Effector memory CD8-positive, alpha-beta T cell (primary cell): ENCODE measurements around the gene IGFALS.
"Not testable (repeated sequence)": the region's sequence is repeated elsewhere in the genome, so short reads cannot be mapped to it uniquely, and the experiment has no call there.

Source experiments
- ATAC-seq: fragments of 150-1000 bp; cut with Tn5 transposase; replicated peaks from 2 replicates; pipeline ENCODE4 v1.10.0; 2021; ENCODE audit warnings: mild to moderate bottlenecking, moderate library complexity
- DNase-seq, 3 experiments: peaks; one replicate each; pipeline ENCODE4 v3.0.0; 2021
- H3K27ac Mint-ChIP-seq, 2 donors: one replicate each; pipeline ENCODE4 v1.8.0; 2022; ENCODE audit warnings: mild to moderate bottlenecking in 2 of 2, mixed read lengths in 2 of 2, moderate library complexity in 2 of 2
- H3K27me3 Mint-ChIP-seq, 2 donors: one replicate each; pipeline ENCODE4 v1.8.0; 2022; ENCODE audit warnings: mixed read lengths in 2 of 2
- H3K36me3 Mint-ChIP-seq: one replicate; pipeline ENCODE4 v1.8.0; 2022; ENCODE audit warnings: mild to moderate bottlenecking, moderate library complexity, mixed read lengths; ENCODE audit not compliant: insufficient read depth
- H3K4me1 Mint-ChIP-seq, 2 donors: one replicate each; pipeline ENCODE4 v1.8.0; 2022; ENCODE audit warnings: low read depth in 2 of 2, mixed read lengths in 2 of 2
- H3K4me3 Mint-ChIP-seq, 2 donors: one replicate each; pipeline ENCODE4 v1.8.0; 2022; ENCODE audit warnings: mild to moderate bottlenecking in 2 of 2, mixed read lengths in 2 of 2, moderate library complexity in 2 of 2
- H3K9me3 Mint-ChIP-seq, 2 donors: one replicate each; pipeline ENCODE4 v1.8.0; 2022; ENCODE audit warnings: mixed read lengths in 2 of 2

Gene IGFALS

GRCh38 chr16:1810106-1810505 is 16.6 kb upstream of the IGFALS start:
- Mint-ChIP-seq H3K9me3 (no peaks in the 10 kb centered on the region), H3K4me3 (no peak overlapping the region), H3K27me3 (no peaks in the 10 kb centered on the region), H3K4me1 (peaks cover 4 to 6% of the 10 kb centered on the region in 2 donors), H3K36me3 (peaks cover 44% of the 10 kb centered on the region), H3K27ac (no peak overlapping the region)
- ATAC-seq (no peak), DNase-seq (no peak)

- no peak for DNase-seq
- H3K9me3 Mint-ChIP-seq = no peaks in the 10 kb centered on the region
- peaks cover 38% of the 10 kb centered on the region for H3K36me3 Mint-ChIP-seq
- H3K27ac Mint-ChIP-seq = no peak overlapping the region
- H3K4me1 Mint-ChIP-seq = peaks cover 4 to 6% of the 10 kb centered on the region in 2 donors
- ATAC-seq = no peak
- no peaks in the 10 kb centered on the region for H3K27me3 Mint-ChIP-seq
- no peak overlapping the region for H3K4me3 Mint-ChIP-seq
These were observed 15.8 kb upstream of the IGFALS start for GRCh38 chr16:1809281-1809801.

GRCh38 chr16:1808691-1809090 is 15.2 kb upstream of the IGFALS start:
- no peaks in the 10 kb centered on the region for H3K9me3 Mint-ChIP-seq
- H3K4me3 Mint-ChIP-seq = no peak overlapping the region
- ATAC-seq (no peak), DNase-seq (no peak)
- H3K27me3 Mint-ChIP-seq = no peaks in the 10 kb centered on the region
- peaks cover 4 to 6% of the 10 kb centered on the region in 2 donors for H3K4me1 Mint-ChIP-seq
- no peak overlapping the region for H3K27ac Mint-ChIP-seq
- peaks cover 32% of the 10 kb centered on the region for H3K36me3 Mint-ChIP-seq

- Mint-ChIP-seq H3K4me3 (no peak overlapping the region), H3K36me3 (peaks cover 26% of the 10 kb centered on the region)
These were observed 14.1 kb upstream of the IGFALS start for GRCh38 chr16:1807626-1808025.

GRCh38 chr16:1800701-1801100 is 7.2 kb upstream of the IGFALS start:
- H3K9me3 Mint-ChIP-seq = no peaks in the 10 kb centered on the region
- DNase-seq (no peak), ATAC-seq (no peak)
- no peaks in the 10 kb centered on the region for H3K27me3 Mint-ChIP-seq
- no peaks in the 10 kb centered on the region for H3K4me1 Mint-ChIP-seq
- H3K4me3 Mint-ChIP-seq = no peak overlapping the region
- peaks cover 4% of the 10 kb centered on the region for H3K36me3 Mint-ChIP-seq
- no peak overlapping the region for H3K27ac Mint-ChIP-seq

More at GRCh38 chr16:1807626-1808025, 14.1 kb upstream of the IGFALS start:
- DNase-seq = no peak
- Mint-ChIP-seq H3K27me3 (no peaks in the 10 kb centered on the region), H3K9me3 (no peaks in the 10 kb centered on the region), H3K27ac (no peak overlapping the region), H3K4me1 (no peaks in the 10 kb centered on the region)
- ATAC-seq = no peak

- H3K4me1 Mint-ChIP-seq, ATAC-seq: not testable (repeated sequence)
These were observed 5.8 kb upstream of the IGFALS start for GRCh38 chr16:1799263-1799662.

GRCh38 chr16:1794908-1795666 is 1.6 kb upstream of the IGFALS start:
- Mint-ChIP-seq H3K36me3 (peaks cover 8% of the 10 kb centered on the region), H3K27me3 (no peaks in the 10 kb centered on the region), H3K9me3 (no peaks in the 10 kb centered on the region), H3K4me3 (no peak overlapping the region), H3K27ac (no peak overlapping the region), H3K4me1 (no peaks in the 10 kb centered on the region)
- ATAC-seq (no peak), DNase-seq (no peak)

More at GRCh38 chr16:1799263-1799662, 5.8 kb upstream of the IGFALS start:
- not testable (repeated sequence) for H3K27ac Mint-ChIP-seq, H3K9me3 Mint-ChIP-seq, H3K36me3 Mint-ChIP-seq, H3K27me3 Mint-ChIP-seq, H3K4me3 Mint-ChIP-seq, DNase-seq

- H3K27ac Mint-ChIP-seq = no peak overlapping the region
- peaks cover 3% of the 10 kb centered on the region for H3K36me3 Mint-ChIP-seq
- H3K27me3 Mint-ChIP-seq = no peaks in the 10 kb centered on the region
- no peaks in the 10 kb centered on the region for H3K9me3 Mint-ChIP-seq
- DNase-seq (no peak), ATAC-seq (no peak)
- no peaks in the 10 kb centered on the region for H3K4me1 Mint-ChIP-seq
- no peak overlapping the region for H3K4me3 Mint-ChIP-seq
These were observed 841 bp upstream of the IGFALS start for GRCh38 chr16:1794221-1794871.

GRCh38 chr16:1792836-1793577 is 498 bp downstream of the IGFALS start:
- DNase-seq (no peak), ATAC-seq (no peak)
- peaks cover 9% of the 10 kb centered on the region for H3K36me3 Mint-ChIP-seq

GRCh38 chr16:1791943-1792812 is 1.3 kb downstream of the IGFALS start:
- DNase-seq (no peak), ATAC-seq (no peak)
- Mint-ChIP-seq H3K9me3 (no peaks in the 10 kb centered on the region), H3K36me3 (peaks cover 11% of the 10 kb centered on the region), H3K27ac (no peak overlapping the region), H3K4me1 (peaks cover 4% of the 10 kb centered on the region in 2 donors), H3K4me3 (no peak overlapping the region), H3K27me3 (no peaks in the 10 kb centered on the region)

More at GRCh38 chr16:1792836-1793577, 498 bp downstream of the IGFALS start:
- Mint-ChIP-seq H3K9me3 (no peaks in the 10 kb centered on the region), H3K27me3 (no peaks in the 10 kb centered on the region), H3K27ac (no peak overlapping the region), H3K4me1 (peaks cover 4% of the 10 kb centered on the region in 2 donors), H3K4me3 (no peak overlapping the region)

GRCh38 chr16:1791256-1791942 is 2.1 kb downstream of the IGFALS start:
- no peaks in the 10 kb centered on the region for H3K27me3 Mint-ChIP-seq
- DNase-seq = no peak
- no peak overlapping the region for H3K4me3 Mint-ChIP-seq
- H3K4me1 Mint-ChIP-seq = peaks cover 4% of the 10 kb centered on the region in 2 donors
- peaks cover 15% of the 10 kb centered on the region for H3K36me3 Mint-ChIP-seq
- H3K27ac Mint-ChIP-seq = no peak overlapping the region
- H3K9me3 Mint-ChIP-seq = no peaks in the 10 kb centered on the region
- no peak for ATAC-seq

- ATAC-seq (no peak), DNase-seq (no peak)
- no peak overlapping the region for H3K4me3 Mint-ChIP-seq
These were observed 2.8 kb downstream of the IGFALS start for GRCh38 chr16:1790611-1791255.

More at GRCh38 chr16:1790611-1791255, 2.8 kb downstream of the IGFALS start:
- H3K27ac Mint-ChIP-seq = no peak overlapping the region
- no peaks in the 10 kb centered on the region for H3K9me3 Mint-ChIP-seq
- peaks cover 4% of the 10 kb centered on the region in 2 donors for H3K4me1 Mint-ChIP-seq
- H3K27me3 Mint-ChIP-seq = no peaks in the 10 kb centered on the region
- H3K36me3 Mint-ChIP-seq = peaks cover 15% of the 10 kb centered on the region
